Omental fat pad (tissue), 4 donors: ENCODE results near the gene NDUFB8. TPM values are rescaled to one million over a fixed set of nuclear protein-coding genes. Genes with fewer than 3 reads are reported as not detected.
A peak's percentile ranks its signal among the peaks of the same experiment; 100 is the strongest.

Source experiments
- ATAC-seq: fragments of 150-250 bp; one replicate; pipeline ENCODE4 v1.9.1; 2016; ENCODE audit warnings: mild to moderate bottlenecking, moderate library complexity; ENCODE audit not compliant: low FRiP score
- DNase-seq: peaks from one replicate; pipeline ENCODE4 v3.0.0-alpha.2; 2019; ENCODE audit warnings: low spot score
- total RNA-seq, 4 donors: library from RNA; depleted of rRNA; stranded (reverse); fragments of >200 nt; gene quantifications; one replicate each; pipeline ENCODE4 v1.1.0, GENCODE V29; 2016
- TF ChIP-seq, protein P1 (sequence below), 3 donors: fragments of 450-650 bp; IDR thresholded peaks; one replicate each; pipeline ENCODE4 v1.5.1; 2016 to 2017; ENCODE audit warnings: antibody characterized with exemption in 3 of 3, mild to moderate bottlenecking in 3 of 3, moderate library complexity in 2 of 3

The NDUFB8 gene
- total RNA-seq, 4 donors from 2014 or later: 104 to 180 (median 125) TPM

DNA sequence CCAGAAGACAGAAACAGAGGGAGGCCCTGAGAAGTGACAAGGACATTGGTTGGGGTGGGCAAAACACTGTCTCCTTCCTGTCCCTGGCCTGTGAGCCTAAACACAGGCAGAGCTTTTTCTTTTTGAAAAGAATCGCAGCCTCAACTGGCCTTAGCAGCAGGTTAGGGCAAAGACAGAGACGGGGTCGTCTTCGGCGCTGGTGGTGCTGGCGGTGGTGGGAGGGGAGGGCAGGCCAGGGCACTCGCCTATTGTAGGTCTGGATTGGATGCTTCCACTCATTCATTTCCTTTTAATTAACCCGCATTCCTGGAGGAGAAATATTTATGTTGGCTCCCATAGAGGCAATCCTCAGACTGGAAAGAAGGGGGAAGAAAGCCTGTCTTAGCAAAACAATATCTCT, 44.3 kb downstream of the NDUFB8 start:
- ATAC-seq (no peak), DNase-seq (no peak)
- TF ChIP-seq, protein P1, sequence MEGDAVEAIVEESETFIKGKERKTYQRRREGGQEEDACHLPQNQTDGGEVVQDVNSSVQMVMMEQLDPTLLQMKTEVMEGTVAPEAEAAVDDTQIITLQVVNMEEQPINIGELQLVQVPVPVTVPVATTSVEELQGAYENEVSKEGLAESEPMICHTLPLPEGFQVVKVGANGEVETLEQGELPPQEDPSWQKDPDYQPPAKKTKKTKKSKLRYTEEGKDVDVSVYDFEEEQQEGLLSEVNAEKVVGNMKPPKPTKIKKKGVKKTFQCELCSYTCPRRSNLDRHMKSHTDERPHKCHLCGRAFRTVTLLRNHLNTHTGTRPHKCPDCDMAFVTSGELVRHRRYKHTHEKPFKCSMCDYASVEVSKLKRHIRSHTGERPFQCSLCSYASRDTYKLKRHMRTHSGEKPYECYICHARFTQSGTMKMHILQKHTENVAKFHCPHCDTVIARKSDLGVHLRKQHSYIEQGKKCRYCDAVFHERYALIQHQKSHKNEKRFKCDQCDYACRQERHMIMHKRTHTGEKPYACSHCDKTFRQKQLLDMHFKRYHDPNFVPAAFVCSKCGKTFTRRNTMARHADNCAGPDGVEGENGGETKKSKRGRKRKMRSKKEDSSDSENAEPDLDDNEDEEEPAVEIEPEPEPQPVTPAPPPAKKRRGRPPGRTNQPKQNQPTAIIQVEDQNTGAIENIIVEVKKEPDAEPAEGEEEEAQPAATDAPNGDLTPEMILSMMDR (IDR thresholded peaks at IDR 0.05): no peak

DNA sequence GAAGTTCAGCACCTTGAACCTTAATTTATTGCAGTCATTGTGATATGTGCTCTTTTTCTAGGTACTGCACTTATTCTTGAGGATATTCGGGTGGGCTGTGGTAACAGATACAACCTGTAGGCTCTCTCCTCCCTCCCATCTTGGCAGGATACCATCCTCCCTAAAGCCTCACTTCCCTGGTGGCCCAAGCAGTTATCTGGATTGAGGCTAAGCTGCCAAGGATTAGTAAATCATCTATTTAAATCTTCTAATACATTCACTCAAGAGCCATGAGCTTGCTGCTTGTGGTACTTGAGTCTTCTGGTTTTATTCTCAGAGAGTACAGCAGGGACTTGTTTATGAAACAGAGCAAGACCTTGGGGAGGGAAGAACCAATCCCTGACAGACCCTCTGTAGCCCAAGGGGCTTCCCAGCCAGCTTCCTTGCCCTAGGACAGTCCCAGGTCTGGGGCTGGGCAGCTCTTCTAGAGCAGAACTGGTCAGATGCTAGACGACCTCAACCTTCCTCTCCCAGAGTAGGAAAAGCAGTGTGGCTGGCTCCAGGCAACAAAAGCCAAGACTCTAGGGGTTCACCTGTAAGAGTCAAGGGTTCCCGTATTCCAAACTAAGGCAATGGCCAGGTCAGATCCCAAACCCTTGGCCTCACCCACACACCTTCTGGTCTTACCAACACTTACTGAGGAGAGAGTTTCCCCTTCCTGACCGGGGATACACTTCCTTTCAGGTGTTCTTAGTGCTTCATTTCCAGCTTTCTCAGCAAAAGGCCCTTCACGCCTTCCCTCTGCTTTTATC, 45.6 kb downstream of the NDUFB8 start:
- DNase-seq (no peak), ATAC-seq (no peak)
- TF ChIP-seq, protein P1 (IDR thresholded peaks at IDR 0.05): no peak

- TF ChIP-seq, protein P1 (IDR thresholded peaks at IDR 0.05): no peak
- no peak for DNase-seq
- no peak for ATAC-seq
Measured at GRCh38 chr10:100482834-100483185, 46.9 kb downstream of the NDUFB8 start.

GRCh38 chr10:100482181-100482833, 47.4 kb downstream of the NDUFB8 start:
- ATAC-seq: peak; percentile 81
- TF ChIP-seq, protein P1 (IDR thresholded peaks at IDR 0.05): peak in 1 of 3 donors; percentile 18
- no peak for DNase-seq

GRCh38 chr10:100481462-100482081, 48.1 kb downstream of the NDUFB8 start:
- DNase-seq: peak; percentile 88
- ATAC-seq: peak; percentile 92
- TF ChIP-seq, protein P1 (IDR thresholded peaks at IDR 0.05): no peak

GRCh38 chr10:100480002-100480401, 49.7 kb downstream of the NDUFB8 start:
- TF ChIP-seq, protein P1 (IDR thresholded peaks at IDR 0.05): no peak
- DNase-seq (no peak), ATAC-seq (no peak)
